Measurements from ENCODE around the gene KRTAP4-7. TPM values are rescaled to one million over a fixed set of nuclear protein-coding genes. Genes with fewer than 3 reads are reported as not detected.
"Not testable (repeated sequence)": the region's sequence is repeated elsewhere in the genome, so short reads cannot be mapped to it uniquely, and the experiment has no call there.

Gene KRTAP4-7
- polyA plus RNA-seq, 1 experiment: not detected

GRCh38 chr17:41069031-41069430 lies 14.9 kb upstream of the KRTAP4-7 start:
- no peak for TF ChIP-seq CTCF (IDR thresholded peaks at IDR 0.05; ENCODE audit: insufficient read depth, low read depth, low read length)
- Histone ChIP-seq H3K36me3 (ENCODE audit: control insufficient read depth, insufficient read depth, low read length) (no peaks in the 10 kb centered on the region), H3K27me3 (ENCODE audit: control insufficient read depth, insufficient read depth, low read length) (no peaks in the 10 kb centered on the region), H3K4me3 (ENCODE audit: low read depth, low read length) (no peak overlapping the region)
- ChIA-PET CTCF (interaction anchor here (2.2 kb wide), 1 partner anchor 480 kb away, joined by 9 read pairs; no protein-coding TSS in a partner anchor), POLR2A (no interaction called here)
- no peak for DNase-seq (ENCODE audit: low read depth)

- ChIA-PET POLR2A (no interaction called here), CTCF (interaction anchor here (1.1 kb wide), 1 partner anchor 22 kb away, joined by 4 read pairs; no protein-coding TSS in a partner anchor)
- no peak for DNase-seq (ENCODE audit: low read depth)
These were observed 12.2 kb upstream of the KRTAP4-7 start for GRCh38 chr17:41071606-41072360.

GRCh38 chr17:41073676-41074075 lies 10.3 kb upstream of the KRTAP4-7 start:
- ChIA-PET CTCF (interaction anchor here (0.6 kb wide), 1 partner anchor 469 kb away, joined by 3 read pairs; no protein-coding TSS in a partner anchor), POLR2A (no interaction called here)
- H3K27me3 ChIP-seq (ENCODE audit: control insufficient read depth, insufficient read depth, low read length): no peaks in the 10 kb centered on the region
- no peak overlapping the region for H3K4me3 ChIP-seq (ENCODE audit: low read depth, low read length)
- H3K36me3 ChIP-seq (ENCODE audit: control insufficient read depth, insufficient read depth, low read length): no peaks in the 10 kb centered on the region
- DNase-seq (ENCODE audit: low read depth): no peak
- no peak for TF ChIP-seq CTCF (IDR thresholded peaks at IDR 0.05; ENCODE audit: insufficient read depth, low read depth, low read length)

More at GRCh38 chr17:41071606-41072360, 12.2 kb upstream of the KRTAP4-7 start:
- no peak for TF ChIP-seq CTCF (IDR thresholded peaks at IDR 0.05; ENCODE audit: insufficient read depth, low read depth, low read length)
- Histone ChIP-seq H3K27me3 (ENCODE audit: control insufficient read depth, insufficient read depth, low read length) (no peaks in the 10 kb centered on the region), H3K4me3 (ENCODE audit: low read depth, low read length) (no peak overlapping the region), H3K36me3 (ENCODE audit: control insufficient read depth, insufficient read depth, low read length) (no peaks in the 10 kb centered on the region)

- POLR2A ChIA-PET: no interaction called here
- H3K36me3 ChIP-seq (ENCODE audit: control insufficient read depth, insufficient read depth, low read length): no peaks in the 10 kb centered on the region
- TF ChIP-seq CTCF (IDR thresholded peaks at IDR 0.05; ENCODE audit: insufficient read depth, low read depth, low read length): no peak
- no peaks in the 10 kb centered on the region for H3K27me3 ChIP-seq (ENCODE audit: control insufficient read depth, insufficient read depth, low read length)
- no peak for DNase-seq (ENCODE audit: low read depth)
- CTCF ChIA-PET: no interaction called here
- H3K4me3 ChIP-seq (ENCODE audit: low read depth, low read length): no peak overlapping the region
These were observed 7.2 kb upstream of the KRTAP4-7 start for GRCh38 chr17:41076788-41077187.

GRCh38 chr17:41082626-41083025 lies 1.3 kb upstream of the KRTAP4-7 start:
- CTCF ChIA-PET: no interaction called here
- Histone ChIP-seq H3K4me3 (ENCODE audit: low read depth, low read length) (no peak overlapping the region), H3K36me3 (ENCODE audit: control insufficient read depth, insufficient read depth, low read length) (no peaks in the 10 kb centered on the region), H3K27me3 (ENCODE audit: control insufficient read depth, insufficient read depth, low read length) (no peaks in the 10 kb centered on the region)
- no peak for TF ChIP-seq CTCF (IDR thresholded peaks at IDR 0.05; ENCODE audit: insufficient read depth, low read depth, low read length)
- DNase-seq (ENCODE audit: low read depth): no peak
- POLR2A ChIA-PET: interaction anchor here (1.0 kb wide), 1 partner anchor 21 kb away, joined by 3 read pairs; no protein-coding TSS in a partner anchor

GRCh38 chr17:41083427-41083826 lies 523 bp upstream of the KRTAP4-7 start:
- POLR2A ChIA-PET: interaction anchor here (1.0 kb wide), 1 partner anchor 21 kb away, joined by 3 read pairs; no protein-coding TSS in a partner anchor
- H3K36me3 ChIP-seq (ENCODE audit: control insufficient read depth, insufficient read depth, low read length); CTCF ChIA-PET; H3K27me3 ChIP-seq (ENCODE audit: control insufficient read depth, insufficient read depth, low read length); H3K4me3 ChIP-seq (ENCODE audit: low read depth, low read length): not testable (repeated sequence)
- DNase-seq (ENCODE audit: low read depth): peak; percentile 50

- H3K36me3 ChIP-seq (ENCODE audit: control insufficient read depth, insufficient read depth, low read length); H3K27me3 ChIP-seq (ENCODE audit: control insufficient read depth, insufficient read depth, low read length); DNase-seq (ENCODE audit: low read depth); H3K4me3 ChIP-seq (ENCODE audit: low read depth, low read length); POLR2A ChIA-PET: not testable (repeated sequence)
- CTCF ChIA-PET: interaction anchor here (0.8 kb wide), 1 partner anchor 14 kb away, joined by 3 read pairs; no protein-coding TSS in a partner anchor
These were observed 4.9 kb downstream of the KRTAP4-7 start for GRCh38 chr17:41088760-41089352.

Measured in BJ (cell line).